Measurements from ENCODE around the gene SLC39A12. TPM values are rescaled to one million over a fixed set of nuclear protein-coding genes. Genes with fewer than 3 reads are reported as not detected.

Gene SLC39A12
- total and polyA plus RNA-seq, 2 of the 4 experiments (the other 2 are of a cell fraction), result not detected

- Histone ChIP-seq H2BK20ac (ENCODE audit: low read depth, low read length) (no peak overlapping the region), H4K5ac (ENCODE audit: low read depth, low read length) (no peak overlapping the region), H2AK9ac (replicated peaks; ENCODE audit: low read depth, low read length, poor library complexity) (no peak overlapping the region), H2BK5ac (ENCODE audit: low read depth, low read length, poor library complexity, severe bottlenecking) (no peak overlapping the region), H3K4me1 (ENCODE audit: control insufficient read depth, insufficient read depth, low read length) (no peaks in the 10 kb centered on the region), H3K23ac (ENCODE audit: low read depth, low read length) (no peak overlapping the region), H2BK15ac (ENCODE audit: low read depth, low read length) (no peak overlapping the region), H4K91ac (ENCODE audit: insufficient read depth, low read depth, low read length) (no peak overlapping the region), H3K27me3 (ENCODE audit: control insufficient read depth, insufficient read depth, low read length) (peaks cover 2% of the 10 kb centered on the region; the same call in 1 of the 2 replicates), H3K4me3 (ENCODE audit: insufficient read depth, low read depth, low read length) (no peak overlapping the region), H2AK5ac (ENCODE audit: low read depth, low read length) (no peak overlapping the region), H3K18ac (ENCODE audit: low read depth, low read length) (no peak overlapping the region), H3K27ac (ENCODE audit: insufficient read depth, low read length) (no peak overlapping the region), H3K4ac (ENCODE audit: low read depth, low read length) (no peak overlapping the region), H2AFZ (replicated peaks; ENCODE audit: low read length, poor library complexity) (no peak overlapping the region), H3K9me3 (ENCODE audit: control insufficient read depth, insufficient read depth, low read length) (no peaks in the 10 kb centered on the region), H3K79me1 (ENCODE audit: low read depth in 1 of 2, low read length in 2 of 2) (no peaks in the 10 kb centered on the region), H3K14ac (replicated peaks; ENCODE audit: low read depth, low read length) (no peak overlapping the region), H3K36me3 (ENCODE audit: control insufficient read depth, insufficient read depth, low read length) (no peaks in the 10 kb centered on the region), H4K8ac (ENCODE audit: low read depth in 2 of 2, low read length in 2 of 2) (no peak overlapping the region), H3K4me2 (ENCODE audit: low read depth, low read length) (no peak overlapping the region), H3K9ac (ENCODE audit: low read depth, low read length) (no peak overlapping the region), H4K20me1 (ENCODE audit: insufficient read depth, low read length) (no peaks in the 10 kb centered on the region), H3K56ac (ENCODE audit: extremely low read depth, insufficient read depth, low read length) (no peak overlapping the region), H3K9me1 (ENCODE audit: insufficient read depth, low read length) (no peaks in the 10 kb centered on the region), H2BK120ac (ENCODE audit: low read depth, low read length) (no peak overlapping the region)
- ATAC-seq (ENCODE audit: low read depth) (no peak), DNase-seq (no peak)
- intact Hi-C loops (cut with micrococcal nuclease) (no loop called here), in situ Hi-C loops (cut with MboI; ENCODE audit: low sequenced_read_pairs) (no loop called here), dilution Hi-C loops (cut with HindIII; ENCODE audit: low sequenced_read_pairs, unreplicated experiment) (no loop called here)
- POLR2A ChIA-PET (ENCODE audit: unreplicated experiment), result no interaction called here
- no TSS peak for BruUV-seq (replicated peaks)
- WGBS, 2 experiments (ENCODE audit: extremely low coverage in 2 of 2, insufficient read length in 1 of 2), result no CpG with 5 or more reads among the region's 4 CpGs
- no peak for TF ChIP-seq BHLHE40 (IDR thresholded peaks at IDR 0.05; ENCODE audit: low read depth, low read length)
- TF ChIP-seq POLR2A (IDR thresholded peaks at IDR 0.05; ENCODE audit: low read depth, low read length), result no peak
- no peak for TF ChIP-seq SMC3 (IDR thresholded peaks at IDR 0.05; ENCODE audit: low read depth, low read length)
- TF ChIP-seq MAZ (IDR thresholded peaks at IDR 0.05; ENCODE audit: borderline replicate concordance, low read depth, low read length), result no peak
- TF ChIP-seq MAFK (IDR thresholded peaks at IDR 0.05; ENCODE audit: low read depth, low read length), result no peak
- no peak for TF ChIP-seq RAD21 (IDR thresholded peaks at IDR 0.05; ENCODE audit: low read length)
- no peak for TF ChIP-seq CEBPB (IDR thresholded peaks at IDR 0.05; ENCODE audit: low read depth, low read length)
- TF ChIP-seq CHD1 (IDR thresholded peaks at IDR 0.05; ENCODE audit: low read depth, low read length), result no peak
- no peak for TF ChIP-seq RCOR1 (IDR thresholded peaks at IDR 0.05; ENCODE audit: insufficient replicate concordance, low read length)
- TF ChIP-seq RFX5 (IDR thresholded peaks at IDR 0.05; ENCODE audit: low read depth, low read length), result no peak
- TF ChIP-seq, protein P1, sequence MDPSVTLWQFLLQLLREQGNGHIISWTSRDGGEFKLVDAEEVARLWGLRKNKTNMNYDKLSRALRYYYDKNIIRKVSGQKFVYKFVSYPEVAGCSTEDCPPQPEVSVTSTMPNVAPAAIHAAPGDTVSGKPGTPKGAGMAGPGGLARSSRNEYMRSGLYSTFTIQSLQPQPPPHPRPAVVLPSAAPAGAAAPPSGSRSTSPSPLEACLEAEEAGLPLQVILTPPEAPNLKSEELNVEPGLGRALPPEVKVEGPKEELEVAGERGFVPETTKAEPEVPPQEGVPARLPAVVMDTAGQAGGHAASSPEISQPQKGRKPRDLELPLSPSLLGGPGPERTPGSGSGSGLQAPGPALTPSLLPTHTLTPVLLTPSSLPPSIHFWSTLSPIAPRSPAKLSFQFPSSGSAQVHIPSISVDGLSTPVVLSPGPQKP (IDR thresholded peaks at IDR 0.05; ENCODE audit: borderline replicate concordance, low read depth, low read length), result no peak
- TF ChIP-seq USF2 (IDR thresholded peaks at IDR 0.05; ENCODE audit: low read depth, low read length), result no peak
- CTCF ChIA-PET, result interaction anchor here (0.6 kb wide), 1 partner anchor 10 kb away, joined by 3 read pairs; no protein-coding TSS in a partner anchor
Measured at GRCh38 chr10:17912754-17913153, 39.0 kb upstream of the SLC39A12 start.
